DOHH2 (cell line): ENCODE measurements around the gene SLC26A3.

ENCODE experiments used
- CTCF ChIP-seq: fragments of 200-600 bp; sonication (generic); IDR thresholded peaks from one replicate; pipeline ENCODE4 v1.5.1; 2014; ENCODE audit warnings: antibody characterized with exemption, mild to moderate bottlenecking, low read depth, low read length; ENCODE audit not compliant: poor library complexity, severe bottlenecking
- EZH2phosphoT487 ChIP-seq: fragments of 200-600 bp; sonication (generic); IDR thresholded peaks from 2 replicates; pipeline ENCODE4 v1.6.1; 2017; ENCODE audit warnings: borderline replicate concordance, mild to moderate bottlenecking, antibody characterized with exemption, low read length, moderate library complexity, mixed read lengths

GRCh38 chr7:107850216-107850615 is 47.2 kb upstream of the SLC26A3 start:
- TF ChIP-seq CTCF (no peak), EZH2phosphoT487 (no peak)
